NCI-H1048 (cell line): ENCODE measurements around the gene HEPACAM.

Experiments
- DNase-seq: peaks from one replicate; lab custom pipeline; 2025; lab: John Stamatoyannopoulos, UW

The HEPACAM gene

GRCh38 chr11:124898711-124899110 lies 37.1 kb downstream of the HEPACAM start:
- DNase-seq = no peak

- DNase-seq = no peak
Measured at GRCh38 chr11:124898263-124898680, 37.6 kb downstream of the HEPACAM start.

DNA sequence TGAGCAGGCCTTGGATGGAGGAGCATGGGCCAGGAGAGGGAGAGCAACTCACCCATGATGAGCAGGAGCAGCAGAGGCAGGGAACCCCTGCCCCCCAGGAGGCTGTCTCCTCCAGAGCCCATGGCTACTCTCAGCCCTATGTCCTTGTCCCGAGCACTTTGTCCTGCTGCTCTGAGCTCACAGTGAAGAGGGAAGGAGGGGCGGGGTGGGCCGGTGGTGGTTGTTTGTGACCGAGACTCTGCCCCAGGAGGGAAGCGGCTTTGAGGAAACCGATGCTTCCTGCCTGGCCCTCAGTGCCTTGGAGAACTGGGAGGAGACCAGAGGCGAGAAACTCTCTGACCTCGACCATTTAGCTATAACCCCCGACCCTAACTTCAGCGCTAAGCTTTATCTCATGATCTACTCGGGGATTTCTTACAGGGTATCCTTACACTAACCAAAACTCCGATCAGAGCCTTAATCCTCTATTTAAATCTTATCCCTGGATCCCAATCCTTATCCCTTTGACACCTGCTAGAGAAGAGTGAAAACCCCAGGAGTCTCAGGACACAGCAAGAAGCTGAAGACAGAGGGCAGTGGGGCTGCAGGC lies 38.1 kb downstream of the HEPACAM start, which contains the start of gene ROBO4:
ROBO4 (minus strand) TSS at position 192 of the 589 bp plus-strand sequence; CDS start at position 122, 70 bp downstream.
- no peak for DNase-seq

GRCh38 chr11:124896821-124897391 lies 38.9 kb downstream of the HEPACAM start:
- no peak for DNase-seq

DNA sequence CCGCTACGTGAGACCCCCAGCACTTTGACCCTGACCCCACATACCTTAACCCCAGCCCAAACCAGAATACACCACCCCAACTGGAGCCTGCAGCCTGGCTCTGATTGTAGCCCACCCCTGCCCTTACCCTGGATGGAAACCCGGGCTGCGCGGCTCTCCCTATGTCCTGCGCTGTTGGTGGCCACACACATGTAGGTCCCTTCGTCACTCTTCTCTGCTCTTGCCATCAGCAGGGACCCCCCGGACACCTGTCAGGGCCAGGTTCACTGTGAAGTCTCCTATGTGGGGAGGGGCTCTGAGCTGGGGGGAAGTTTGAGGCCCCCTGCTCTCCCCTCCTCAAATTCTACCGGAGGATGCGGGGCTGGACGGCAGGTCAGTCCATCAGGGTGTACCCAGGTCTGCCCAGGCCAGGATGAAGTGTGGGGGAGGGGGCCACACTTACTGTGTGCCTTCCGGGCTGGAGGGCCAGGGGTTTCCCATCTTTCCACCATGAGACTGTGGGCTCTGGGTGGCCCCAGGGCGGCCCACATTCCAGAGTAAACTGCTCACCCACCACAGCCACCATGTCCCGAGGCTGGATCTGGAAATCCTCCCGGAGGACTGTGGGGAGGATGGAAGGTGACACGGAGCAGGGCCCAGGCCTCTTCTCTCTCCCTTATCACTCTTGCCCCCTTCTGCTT lies 39.6 kb downstream of the HEPACAM start:
- DNase-seq = no peak

DNA sequence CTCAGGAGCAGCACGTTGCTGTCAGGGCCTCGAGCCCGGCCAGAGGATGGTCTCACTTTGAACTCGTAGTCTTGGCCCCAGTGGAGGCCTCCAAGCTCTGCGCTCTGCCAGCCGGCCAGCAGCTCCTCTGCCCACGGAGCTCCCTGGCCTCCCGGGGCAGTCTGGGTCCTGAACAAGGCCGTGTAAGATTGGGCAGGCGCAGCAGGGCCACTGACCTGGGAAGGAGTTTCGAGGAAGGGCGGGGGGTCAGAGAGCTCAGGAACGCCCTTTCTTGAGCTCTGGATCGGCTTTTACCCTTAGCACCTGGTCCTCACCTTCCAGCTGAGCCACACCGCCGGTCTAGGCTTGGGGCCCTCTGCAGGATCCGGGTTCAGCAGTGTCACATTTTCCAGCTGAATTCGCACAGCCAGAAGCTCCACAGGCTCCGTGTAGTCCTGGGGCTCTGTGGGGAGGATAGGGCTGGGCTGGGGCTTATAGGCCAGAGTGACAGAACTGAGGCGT lies 40.3 kb downstream of the HEPACAM start:
- DNase-seq = no peak

DNA sequence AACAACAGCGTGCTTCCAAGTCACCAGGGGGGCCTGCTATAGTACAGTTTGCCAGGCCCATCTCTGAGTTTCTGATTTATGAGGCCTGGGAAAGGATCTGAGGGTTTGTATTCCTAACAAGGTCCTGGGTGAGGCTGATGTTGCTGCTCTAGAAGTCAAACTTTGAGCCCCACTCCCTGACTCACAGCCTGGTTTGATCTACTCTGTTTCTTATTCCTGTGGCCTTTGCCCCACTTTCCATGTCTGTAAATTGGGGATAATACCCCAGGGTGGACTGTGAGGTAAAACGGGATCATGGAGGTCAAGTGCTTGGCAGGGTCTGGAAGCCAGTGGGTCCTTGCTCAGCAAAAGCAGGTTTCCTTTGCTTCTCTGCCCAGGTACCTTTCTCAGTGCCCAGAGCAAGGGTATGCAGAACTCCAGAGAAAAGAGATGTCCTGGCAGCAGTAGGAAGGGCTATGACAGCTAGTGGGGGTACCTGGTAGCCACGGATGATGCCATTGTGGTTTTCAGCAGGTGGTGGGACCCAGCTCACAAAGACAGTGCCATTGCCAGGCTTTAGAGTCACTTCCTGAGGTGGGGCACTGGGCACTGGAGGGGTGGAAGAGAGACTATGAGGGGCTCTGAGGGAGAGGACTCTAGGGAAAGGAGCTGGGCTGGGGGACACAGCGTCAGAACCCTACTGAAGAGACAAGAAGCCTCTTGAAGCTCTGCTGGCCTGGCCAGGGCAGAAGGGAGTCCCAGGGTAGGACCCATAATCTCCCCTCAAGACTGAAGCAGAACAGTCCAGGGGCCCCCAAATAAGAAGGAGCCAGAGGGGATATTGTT lies 41.0 kb downstream of the HEPACAM start:
- DNase-seq = no peak

- no peak for DNase-seq
Measured at GRCh38 chr11:124893781-124894401, 42.0 kb downstream of the HEPACAM start.

DNA sequence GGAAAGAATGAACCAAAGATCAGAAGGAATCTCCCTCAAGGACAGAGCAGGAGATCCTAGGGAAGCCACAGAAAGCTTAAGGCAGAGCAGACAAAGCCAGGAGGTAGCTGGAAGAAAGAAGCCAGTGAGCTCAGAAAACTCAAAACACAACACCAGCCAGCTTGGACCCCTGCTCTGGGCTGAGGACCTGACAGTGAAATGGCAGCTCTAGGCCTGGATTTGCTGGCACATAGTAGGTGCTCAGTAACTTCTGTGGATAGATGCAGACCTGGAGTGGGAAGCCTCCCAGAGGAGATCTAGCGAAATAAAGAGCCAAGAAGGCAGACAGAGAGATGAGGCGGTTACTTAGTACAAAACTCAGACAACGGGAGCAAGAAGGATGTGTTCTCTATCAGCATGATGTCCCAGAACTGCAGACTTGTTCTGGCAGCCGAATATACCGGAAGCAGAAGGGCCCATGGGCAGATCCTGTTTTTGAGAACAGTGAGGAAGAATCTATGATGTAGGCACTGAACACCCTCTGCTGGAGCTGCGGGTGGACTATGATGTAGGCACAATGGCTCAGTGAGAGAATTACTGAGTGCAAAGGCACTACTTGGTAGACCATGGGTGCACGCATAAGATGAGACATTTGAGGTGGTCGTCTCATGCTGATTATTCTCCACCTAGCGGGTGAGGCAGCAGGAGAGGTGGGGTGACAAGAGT lies 42.9 kb downstream of the HEPACAM start:
- DNase-seq = no peak

DNA sequence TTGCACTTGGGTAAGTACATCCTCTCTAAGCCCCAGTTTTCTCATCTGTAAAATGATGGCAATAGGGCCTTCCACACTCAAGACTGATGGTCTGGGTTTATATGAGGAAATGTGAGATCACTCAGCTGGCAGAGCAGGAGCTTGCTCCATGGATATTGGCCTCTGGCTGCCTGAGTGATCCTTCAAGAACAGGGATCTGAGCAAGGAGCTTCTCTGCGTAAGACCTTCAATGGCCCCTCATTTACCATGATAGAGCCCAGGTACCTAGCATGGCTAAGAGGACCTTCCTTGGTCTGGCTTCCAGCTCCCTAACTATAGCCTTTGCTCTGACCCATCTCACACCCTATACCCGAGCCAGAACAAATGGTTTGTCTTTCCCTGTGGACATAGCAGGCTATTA lies 43.7 kb downstream of the HEPACAM start:
- no peak for DNase-seq

GRCh38 chr11:124891373-124891861 lies 44.4 kb downstream of the HEPACAM start:
- DNase-seq = no peak

DNA sequence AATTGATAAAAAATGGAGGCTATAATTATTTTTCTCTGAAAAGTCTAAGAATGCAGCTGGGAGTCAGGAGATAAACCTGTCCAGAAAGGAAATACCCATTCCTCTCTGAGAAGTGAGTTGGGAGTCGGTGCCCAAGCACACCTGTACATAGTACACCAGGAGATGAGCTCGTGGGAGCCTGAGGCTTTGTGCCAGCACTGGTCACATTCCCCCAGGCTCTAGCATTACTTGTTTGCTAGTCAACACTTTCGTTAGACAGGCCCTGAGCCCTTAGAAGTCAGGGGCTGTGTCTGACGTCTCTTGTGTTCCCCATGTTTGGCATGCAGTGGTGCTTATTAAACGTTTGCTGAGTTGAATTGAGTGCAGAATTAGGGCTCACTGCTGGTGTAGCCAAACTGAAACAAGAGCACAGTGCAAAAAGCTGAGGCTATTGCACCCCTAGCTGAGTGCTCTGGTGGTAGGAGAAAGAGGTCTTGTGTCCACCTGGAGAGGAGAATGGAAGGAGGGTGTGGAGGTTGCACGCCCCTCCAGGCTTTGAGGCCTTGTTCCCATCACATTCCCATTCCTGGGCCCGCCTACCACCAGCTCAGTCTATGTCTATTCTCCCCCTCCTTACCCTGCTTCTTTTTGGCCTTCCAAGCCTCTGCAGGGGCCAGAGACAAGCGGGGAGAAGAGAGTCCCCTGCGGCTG lies 45.0 kb downstream of the HEPACAM start:
- DNase-seq = no peak

DNA sequence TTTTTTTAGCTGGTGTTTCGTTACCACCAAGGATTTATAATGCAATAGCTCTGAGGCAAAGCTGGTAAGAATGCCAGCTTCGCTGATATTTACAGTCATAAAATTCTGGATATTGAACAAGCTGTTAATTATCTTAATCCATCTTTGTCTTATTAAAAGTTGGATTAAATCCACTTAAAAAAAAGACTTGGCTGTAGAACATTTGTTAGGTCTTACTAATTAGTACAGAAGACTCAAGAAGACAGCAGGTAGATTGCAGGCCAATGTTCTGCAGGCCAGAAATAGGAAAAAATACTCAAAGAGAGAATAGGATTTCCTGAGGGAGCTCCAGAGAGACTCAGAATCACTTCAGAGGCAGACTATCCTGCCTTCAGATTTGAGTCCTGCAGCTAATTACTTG lies 45.7 kb downstream of the HEPACAM start:
- no peak for DNase-seq

GRCh38 chr11:124889191-124890091 lies 46.4 kb downstream of the HEPACAM start:
- no peak for DNase-seq

- no peak for DNase-seq
Measured at GRCh38 chr11:124887667-124888013, 48.2 kb downstream of the HEPACAM start.

GRCh38 chr11:124886978-124887666 lies 48.7 kb downstream of the HEPACAM start:
- no peak for DNase-seq

- DNase-seq = no peak
Measured at GRCh38 chr11:124886476-124886875, 49.4 kb downstream of the HEPACAM start.

GRCh38 chr11:124884869-124885479 lies 50.9 kb downstream of the HEPACAM start:
- no peak for DNase-seq
